ENCODE data around the gene REEP2. TPM values are rescaled to one million over a fixed set of nuclear protein-coding genes. Genes with fewer than 3 reads are reported as not detected.

REEP2 gene
- total and polyA plus RNA-seq, 10 donors, result 0.20 to 0.98 (median 0.47) TPM; not detected in 2

GRCh38 chr5:138435943-138436342, 2.9 kb upstream of the REEP2 start:
- Histone ChIP-seq H3K27ac (no peak overlapping the region), H3K36me3 (peaks cover 4 to 74% (median 58%) of the 10 kb centered on the region in 6 donors), H3K27me3 (replicated peaks in 1 of 7) (peaks cover 0 to 26% (median 0%) of the 10 kb centered on the region in 7 donors), H3K9me3 (no peaks in the 10 kb centered on the region), H3K4me1 (peaks cover 4 to 18% (median 13%) of the 10 kb centered on the region in 6 donors), H3K4me3 (no peak overlapping the region)
- no peak for DNase-seq
- no peak for TF ChIP-seq POLR2AphosphoS5 (IDR thresholded peaks at IDR 0.05)
- TF ChIP-seq POLR2A (IDR thresholded peaks at IDR 0.05), result no peak
- TF ChIP-seq CTCF (IDR thresholded peaks at IDR 0.05 in 8 of 11, conservative IDR thresholded peaks at IDR 0.05 in 3 of 11), result no peak
- WGBS, 5 donors, result 84 to 92% (median 86%) methylated on average over 5 of the region's 5 CpGs
- intact Hi-C loops (cut with DNase I; ENCODE audit: low total_unique reads), result no loop called here

- peak overlapping the region in 5 of 8 donors; percentile 25 to 66 (median 38) for H3K4me3 ChIP-seq
- no peaks in the 10 kb centered on the region for H3K9me3 ChIP-seq
- no peak for DNase-seq
- peaks cover 0 to 52% (median 36%) of the 10 kb centered on the region in 6 donors for H3K36me3 ChIP-seq
- no peak overlapping the region for H3K27ac ChIP-seq
- peaks cover 0 to 26% (median 0%) of the 10 kb centered on the region in 7 donors for H3K27me3 ChIP-seq (replicated peaks in 1 of 7)
- peaks cover 4 to 18% (median 13%) of the 10 kb centered on the region in 6 donors for H3K4me1 ChIP-seq
- 79 to 85% (median 84%) methylated on average over 10 to 11 of the region's 11 CpGs for WGBS, 5 donors
- no peak for TF ChIP-seq POLR2AphosphoS5 (IDR thresholded peaks at IDR 0.05)
- TF ChIP-seq CTCF (IDR thresholded peaks at IDR 0.05 in 8 of 11, conservative IDR thresholded peaks at IDR 0.05 in 3 of 11), result no peak
- no peak for TF ChIP-seq POLR2A (IDR thresholded peaks at IDR 0.05)
- intact Hi-C loops (cut with DNase I; ENCODE audit: low total_unique reads), result no loop called here
Measured at GRCh38 chr5:138438003-138438723, 694 bp upstream of the REEP2 start.

- Histone ChIP-seq H3K4me1 (peaks cover 4 to 18% (median 13%) of the 10 kb centered on the region in 6 donors), H3K27me3 (replicated peaks in 1 of 7) (peaks cover 0 to 26% (median 0%) of the 10 kb centered on the region in 7 donors), H3K36me3 (peaks cover 0 to 37% (median 22%) of the 10 kb centered on the region in 6 donors), H3K9me3 (no peaks in the 10 kb centered on the region), H3K27ac (no peak overlapping the region), H3K4me3 (peak overlapping the region in 6 of 8 donors; percentile 23 to 66 (median 38))
- WGBS, 5 donors, result 50 to 63% (median 53%) methylated on average over 20 of the region's 20 CpGs
- TF ChIP-seq POLR2A (IDR thresholded peaks at IDR 0.05) (no peak), CTCF (IDR thresholded peaks at IDR 0.05 in 8 of 11, conservative IDR thresholded peaks at IDR 0.05 in 3 of 11) (no peak), POLR2AphosphoS5 (IDR thresholded peaks at IDR 0.05) (no peak)
- intact Hi-C loops (cut with DNase I; ENCODE audit: low total_unique reads), result no loop called here
- DNase-seq, result no peak
Measured at GRCh38 chr5:138439477-138440158, 761 bp downstream of the REEP2 start.

All from spleen (tissue), 11 donors.